Measurements from ENCODE around the gene NPPC.

The NPPC gene

DNA sequence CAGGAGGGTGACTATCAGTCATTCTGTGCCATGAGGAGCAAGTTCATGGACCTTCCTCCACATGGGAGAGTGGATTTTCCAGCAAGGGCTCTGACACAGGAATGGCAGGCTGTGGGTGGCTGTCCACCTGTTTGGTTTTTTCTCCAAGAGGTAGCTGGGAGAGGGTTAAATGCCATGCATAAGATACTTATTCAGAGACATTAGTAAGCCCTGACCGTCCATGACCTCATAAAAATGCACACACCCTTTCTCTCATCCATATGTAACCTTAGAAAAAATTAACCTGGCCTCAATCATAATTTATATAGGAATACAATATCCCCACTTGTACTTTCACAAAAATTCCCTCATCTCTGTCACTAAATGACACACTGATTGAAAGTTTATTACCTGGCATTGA is 51.3 kb downstream of the NPPC start:
- no peak overlapping the region for H3K4me3 ChIP-seq (ENCODE audit: low read depth, low read length)
- TF ChIP-seq, protein P1, sequence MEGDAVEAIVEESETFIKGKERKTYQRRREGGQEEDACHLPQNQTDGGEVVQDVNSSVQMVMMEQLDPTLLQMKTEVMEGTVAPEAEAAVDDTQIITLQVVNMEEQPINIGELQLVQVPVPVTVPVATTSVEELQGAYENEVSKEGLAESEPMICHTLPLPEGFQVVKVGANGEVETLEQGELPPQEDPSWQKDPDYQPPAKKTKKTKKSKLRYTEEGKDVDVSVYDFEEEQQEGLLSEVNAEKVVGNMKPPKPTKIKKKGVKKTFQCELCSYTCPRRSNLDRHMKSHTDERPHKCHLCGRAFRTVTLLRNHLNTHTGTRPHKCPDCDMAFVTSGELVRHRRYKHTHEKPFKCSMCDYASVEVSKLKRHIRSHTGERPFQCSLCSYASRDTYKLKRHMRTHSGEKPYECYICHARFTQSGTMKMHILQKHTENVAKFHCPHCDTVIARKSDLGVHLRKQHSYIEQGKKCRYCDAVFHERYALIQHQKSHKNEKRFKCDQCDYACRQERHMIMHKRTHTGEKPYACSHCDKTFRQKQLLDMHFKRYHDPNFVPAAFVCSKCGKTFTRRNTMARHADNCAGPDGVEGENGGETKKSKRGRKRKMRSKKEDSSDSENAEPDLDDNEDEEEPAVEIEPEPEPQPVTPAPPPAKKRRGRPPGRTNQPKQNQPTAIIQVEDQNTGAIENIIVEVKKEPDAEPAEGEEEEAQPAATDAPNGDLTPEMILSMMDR (IDR thresholded peaks at IDR 0.05; ENCODE audit: borderline replicate concordance, insufficient read depth, low read depth, low read length): no peak

Data from GM12875 (cell line).